GM12801 (cell line): Measurements from ENCODE around the gene RND2.

Experiments used
- CTCF ChIP-seq: IDR thresholded peaks from one replicate; pipeline ENCODE4 v1.5.1; 2011; ENCODE audit warnings: control low read depth; ENCODE audit not compliant: insufficient read length; ENCODE audit errors: extremely low read depth

The RND2 gene

DNA sequence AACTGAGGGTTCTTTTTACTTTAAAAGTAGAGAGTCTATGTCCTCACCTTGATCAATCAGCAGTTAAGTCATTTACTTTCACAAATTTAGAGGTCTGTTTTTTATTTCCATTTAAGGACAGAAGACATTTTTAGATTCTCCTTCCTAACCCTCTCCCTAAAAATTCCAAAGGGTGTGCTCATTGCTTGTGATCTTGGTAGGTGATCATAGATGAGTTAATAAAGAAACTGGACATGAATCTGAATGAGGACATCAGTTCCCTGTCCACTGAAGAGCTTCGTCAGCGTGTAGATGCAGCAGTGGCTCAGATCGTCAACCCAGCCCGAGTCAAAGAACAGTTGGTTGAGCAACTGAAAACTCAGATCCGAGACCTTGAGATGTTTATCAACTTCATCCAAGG is 35.9 kb upstream of the RND2 start:
- no peak for TF ChIP-seq CTCF

DNA sequence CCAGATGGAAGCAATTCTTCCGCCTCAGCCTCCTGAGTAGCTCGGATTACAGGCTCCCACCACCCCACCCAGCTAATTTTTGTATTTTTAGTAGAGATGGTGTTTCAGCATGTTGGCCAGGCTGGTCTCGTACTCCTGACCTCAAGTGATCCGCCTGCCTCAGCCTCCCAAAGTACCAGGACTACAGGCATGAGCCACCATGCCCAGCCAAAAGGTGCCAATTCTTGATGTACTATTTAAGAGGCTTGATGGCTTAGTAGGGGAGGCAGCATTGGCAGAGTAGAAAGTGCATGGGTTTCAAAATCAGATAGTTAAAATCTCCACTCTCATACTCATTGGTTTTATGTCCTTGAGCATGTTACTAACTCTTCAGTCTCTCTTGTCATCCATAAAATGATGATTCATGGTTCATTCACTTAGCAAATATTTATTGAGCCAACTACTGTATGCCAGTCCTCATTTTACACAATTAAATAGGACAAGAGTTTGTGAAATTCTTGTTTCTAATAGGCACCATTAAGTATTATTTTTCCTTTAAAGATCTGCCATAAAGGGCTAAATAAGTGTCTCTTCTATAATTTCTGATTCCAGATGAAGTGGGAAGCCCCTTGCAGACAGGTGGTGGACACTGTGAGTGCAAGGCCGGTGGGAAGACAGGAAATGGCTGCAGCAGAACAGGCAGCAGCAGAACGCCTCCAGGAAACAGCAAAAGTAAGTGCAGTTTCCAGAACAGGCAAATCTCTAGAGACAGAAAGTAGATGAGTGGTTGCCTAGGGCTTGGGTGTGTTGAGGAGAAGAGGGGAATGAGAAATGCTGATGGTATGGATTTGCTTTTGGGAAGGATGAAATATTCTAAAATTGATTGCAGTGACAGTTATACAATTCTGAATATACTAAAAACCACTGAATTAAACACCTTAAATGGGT is 35.0 kb upstream of the RND2 start:
- TF ChIP-seq CTCF: no peak

- TF ChIP-seq CTCF: no peak
Observed at GRCh38 chr17:42991471-42991870, 33.6 kb upstream of the RND2 start.

DNA sequence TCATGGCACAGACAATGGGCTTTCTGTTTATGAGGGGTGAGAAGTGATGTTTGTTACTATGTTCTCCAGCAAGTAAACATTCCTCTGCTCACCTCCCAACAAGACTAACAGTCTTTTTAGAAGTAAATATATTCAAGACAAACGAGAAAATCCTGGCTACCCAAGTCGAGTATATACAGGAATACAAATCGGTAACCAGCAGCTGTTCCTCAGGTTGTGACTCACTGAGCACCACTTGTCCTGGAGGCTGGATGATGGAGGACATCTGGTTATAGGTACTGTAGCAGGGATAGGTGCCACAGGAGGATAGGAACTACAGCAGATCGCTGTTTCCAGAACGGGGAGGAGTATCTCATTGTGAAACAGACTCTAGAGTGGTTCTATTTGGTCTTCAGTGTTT is 32.2 kb upstream of the RND2 start:
- no peak for TF ChIP-seq CTCF

GRCh38 chr17:42997390-42997983 is 27.5 kb upstream of the RND2 start:
- TF ChIP-seq CTCF: no peak

GRCh38 chr17:42997984-42998938 is 26.8 kb upstream of the RND2 start, which contains the start of gene RPL27:
Gene RPL27 (plus strand): TSS chr17:42998419. CDS start chr17:42998751, 332 bp downstream.
- TF ChIP-seq CTCF: no peak
